Measurements from ENCODE around the gene OCA2.

The OCA2 gene

GRCh38 chr15:27845535-27846369 lies 253.4 kb downstream of the OCA2 start:
- no peak for DNase-seq (ENCODE audit: low spot score)

DNA sequence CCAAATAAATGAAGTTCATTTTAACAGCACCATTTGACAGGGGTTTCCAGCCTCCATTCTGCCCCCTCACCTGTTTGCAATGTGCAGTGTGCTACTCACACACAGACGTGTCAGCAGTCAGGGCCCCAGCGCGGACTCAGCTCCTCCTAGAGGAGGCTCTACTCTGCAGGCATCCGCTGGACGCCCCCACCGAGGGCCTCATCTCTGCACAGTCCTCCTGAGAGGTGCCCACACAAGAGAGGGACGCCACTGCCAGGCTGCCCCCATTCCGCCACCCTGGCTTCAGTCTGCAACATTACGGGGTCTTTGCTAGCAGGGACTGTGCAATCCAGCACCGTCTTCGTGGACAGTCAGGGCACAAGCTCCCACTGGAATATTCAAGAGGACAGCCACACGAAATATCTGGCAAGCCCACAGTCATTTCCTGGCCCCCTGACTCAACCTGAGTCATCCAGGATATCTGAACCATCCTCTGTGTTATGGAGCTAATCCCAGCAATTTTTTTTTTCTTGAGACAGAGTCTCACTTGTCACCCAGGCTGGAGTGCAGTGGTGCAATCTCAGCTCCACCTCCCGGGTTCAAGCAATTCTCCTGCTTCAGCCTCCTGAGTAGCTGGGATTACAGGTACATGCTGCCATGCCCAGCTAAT lies 255.0 kb downstream of the OCA2 start:
- DNase-seq (ENCODE audit: low spot score) = no peak

DNA sequence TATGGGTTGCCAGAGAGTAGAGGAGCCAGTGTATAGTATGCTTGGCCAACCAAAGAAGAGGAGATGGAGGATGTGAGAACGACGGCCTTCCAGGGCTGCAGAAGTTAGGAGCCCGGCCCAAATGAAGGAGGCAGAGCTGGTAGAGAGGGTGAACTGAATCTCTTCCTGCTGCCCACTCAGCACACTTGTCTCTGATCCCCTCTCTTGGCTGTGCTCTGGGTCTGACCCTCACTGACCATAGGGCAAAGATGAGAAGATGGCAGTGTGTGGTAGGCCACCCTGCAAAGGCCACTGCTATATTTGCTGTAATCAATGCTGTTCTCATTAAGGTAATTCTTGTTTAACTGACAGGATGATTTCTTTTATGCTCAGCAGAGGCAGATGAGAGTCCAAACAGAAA lies 256.0 kb downstream of the OCA2 start:
- DNase-seq (ENCODE audit: low spot score) = no peak

DNA sequence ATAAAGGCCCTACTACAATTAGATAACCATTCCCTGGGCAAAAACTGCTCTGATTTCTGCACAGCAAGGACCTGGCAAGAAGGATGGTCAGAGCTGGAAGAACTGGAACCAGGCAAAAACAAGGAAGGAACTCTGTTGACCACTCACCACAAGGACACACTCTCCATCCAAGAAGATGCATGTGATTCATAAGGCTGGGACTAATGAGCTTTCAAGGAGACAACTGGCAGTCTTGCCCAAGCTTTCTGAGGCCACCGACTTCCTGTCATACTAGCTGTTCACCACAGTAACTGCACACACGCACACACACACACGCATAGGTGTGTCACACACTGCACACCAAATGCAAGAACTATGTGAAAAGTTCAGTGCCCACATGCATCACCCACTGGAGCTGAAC lies 256.6 kb downstream of the OCA2 start:
- no peak for DNase-seq (ENCODE audit: low spot score)

- no peak for DNase-seq (ENCODE audit: low spot score)
These were observed 263.7 kb downstream of the OCA2 start for GRCh38 chr15:27835233-27835939.

DNA sequence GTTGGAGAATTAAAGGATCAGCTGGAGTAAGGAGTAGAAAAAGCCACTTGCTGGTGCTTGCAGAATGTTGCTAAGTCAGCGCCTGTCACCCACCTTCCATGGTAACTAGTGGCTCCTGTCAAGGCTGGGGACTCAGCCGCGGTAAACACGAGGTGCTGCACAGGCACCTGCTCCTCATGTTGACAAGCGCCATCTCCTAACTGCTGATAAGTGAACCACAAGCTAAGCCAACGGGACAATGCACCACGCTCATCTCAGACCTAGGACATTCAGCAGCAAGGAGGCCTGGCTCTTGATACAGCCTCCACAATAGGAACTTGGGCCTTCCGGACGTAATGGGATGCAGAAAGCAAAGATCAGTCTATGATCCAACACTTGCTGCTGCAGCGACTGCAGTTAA lies 264.4 kb downstream of the OCA2 start:
- DNase-seq (ENCODE audit: low spot score) = no peak

GRCh38 chr15:27833974-27834373 lies 265.1 kb downstream of the OCA2 start:
- DNase-seq (ENCODE audit: low spot score) = no peak

GRCh38 chr15:27833178-27833577 lies 265.9 kb downstream of the OCA2 start:
- no peak for DNase-seq (ENCODE audit: low spot score)

DNA sequence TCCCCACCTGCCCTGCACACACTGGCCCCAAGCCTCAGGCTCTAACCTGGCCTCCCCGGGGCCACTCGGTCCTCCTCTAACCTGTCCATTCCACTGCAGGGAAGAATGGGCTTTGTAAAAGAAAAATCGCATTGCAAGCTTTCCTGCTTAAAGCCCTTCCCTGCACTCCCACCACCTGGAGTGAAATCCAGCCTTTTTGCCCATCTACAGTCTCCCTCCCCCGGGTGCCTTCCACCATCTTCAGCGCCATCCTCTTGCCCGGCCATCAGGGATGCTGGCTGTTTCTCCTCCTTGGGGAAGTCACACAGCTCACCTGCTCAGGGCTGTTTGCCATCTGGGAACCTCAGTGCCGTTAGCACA lies 266.9 kb downstream of the OCA2 start:
- DNase-seq (ENCODE audit: low spot score) = no peak

DNA sequence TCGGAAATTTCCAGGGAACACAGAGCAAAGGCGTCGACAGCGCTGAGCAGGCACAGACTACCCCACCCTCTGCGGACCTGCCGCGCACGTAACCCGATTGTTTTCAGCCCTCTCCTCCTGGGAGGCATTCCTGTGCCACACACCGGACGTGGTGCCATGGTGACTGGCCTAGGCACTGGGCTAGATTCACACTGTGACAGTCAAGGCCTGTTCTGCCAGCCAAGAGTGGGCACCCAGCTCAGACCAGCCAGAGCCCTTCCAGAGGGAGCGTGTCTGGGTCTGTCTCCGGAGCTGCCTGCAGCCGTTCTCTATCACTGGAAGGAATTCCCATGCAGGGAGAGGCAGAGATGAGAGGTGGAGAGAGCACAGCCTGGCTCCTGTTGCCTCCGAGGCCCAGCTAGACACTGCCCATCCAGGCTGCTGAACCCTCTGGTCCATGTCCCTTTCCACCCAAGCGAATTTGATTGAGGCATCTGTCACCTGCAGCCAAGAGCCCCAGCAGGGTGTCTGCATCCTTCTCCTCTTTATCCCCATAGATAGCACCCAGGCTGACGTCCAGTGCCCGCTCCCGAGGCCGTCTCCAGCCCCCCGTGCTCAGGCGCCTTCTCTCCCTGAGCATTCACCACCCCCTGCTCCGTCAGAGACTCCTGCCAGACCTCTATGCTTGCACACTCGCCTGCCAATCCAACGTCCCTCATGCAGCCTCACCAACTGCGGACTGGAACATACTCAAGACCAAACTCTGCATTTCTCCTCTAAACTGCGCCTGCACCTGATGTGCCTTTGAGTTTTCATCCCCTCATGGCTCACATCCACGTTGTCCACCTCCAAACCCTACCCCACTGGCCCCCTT lies 267.5 kb downstream of the OCA2 start:
- DNase-seq (ENCODE audit: low spot score) = no peak

DNA sequence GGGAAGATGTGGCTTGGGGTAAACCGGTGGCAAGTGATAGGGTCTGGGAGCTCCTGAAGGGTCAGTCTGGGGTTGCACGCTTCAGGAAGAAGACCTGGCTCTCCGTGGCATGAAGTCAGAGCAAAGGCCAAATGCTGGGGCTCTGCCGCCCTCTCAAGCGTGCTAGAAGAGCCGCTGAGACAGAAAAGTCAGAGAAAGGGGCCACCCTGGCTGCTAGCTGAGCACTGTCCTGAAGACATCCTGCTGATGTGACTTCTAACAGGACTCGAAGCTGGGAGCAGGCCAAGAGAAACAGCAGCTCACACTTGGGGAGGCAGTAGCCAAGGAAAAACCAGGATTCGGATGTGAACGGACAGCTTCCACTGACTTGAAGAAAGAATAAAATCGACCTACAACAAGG lies 270.4 kb downstream of the OCA2 start:
- no peak for DNase-seq (ENCODE audit: low spot score)

- DNase-seq (ENCODE audit: low spot score) = no peak
These were observed 272.0 kb downstream of the OCA2 start for GRCh38 chr15:27826902-27827714.

GRCh38 chr15:27826411-27826810 lies 272.7 kb downstream of the OCA2 start:
- no peak for DNase-seq (ENCODE audit: low spot score)

DNA sequence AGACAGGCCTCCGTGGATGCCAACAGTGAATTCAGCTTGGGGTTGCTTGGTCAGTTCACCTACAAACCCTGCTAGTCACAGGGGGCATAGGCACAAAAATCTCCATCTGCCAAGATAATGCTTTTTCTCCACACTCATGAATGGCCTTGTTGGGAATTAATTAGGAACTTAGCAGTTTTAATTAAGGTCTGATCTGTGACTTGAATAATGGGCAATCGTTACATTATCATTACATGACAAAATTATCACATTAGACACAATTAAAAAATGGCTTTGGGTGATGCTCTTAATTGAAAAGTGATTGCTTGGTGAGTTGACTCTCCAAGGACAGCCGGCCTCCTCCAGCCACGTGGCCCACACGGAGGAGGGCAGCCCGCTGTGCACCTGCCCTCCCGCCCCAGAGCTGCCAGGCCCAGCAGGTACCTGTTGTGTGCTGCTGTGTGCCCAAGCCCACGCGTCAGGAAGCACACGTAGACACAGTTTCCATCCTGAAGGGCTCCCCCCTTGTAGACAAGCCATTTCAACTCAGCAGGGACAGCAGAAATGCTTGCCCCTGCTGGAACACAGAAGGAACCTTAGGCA lies 274.2 kb downstream of the OCA2 start:
- DNase-seq (ENCODE audit: low spot score) = no peak

GRCh38 chr15:27821273-27821672 lies 277.8 kb downstream of the OCA2 start:
- DNase-seq (ENCODE audit: low spot score) = no peak

DNA sequence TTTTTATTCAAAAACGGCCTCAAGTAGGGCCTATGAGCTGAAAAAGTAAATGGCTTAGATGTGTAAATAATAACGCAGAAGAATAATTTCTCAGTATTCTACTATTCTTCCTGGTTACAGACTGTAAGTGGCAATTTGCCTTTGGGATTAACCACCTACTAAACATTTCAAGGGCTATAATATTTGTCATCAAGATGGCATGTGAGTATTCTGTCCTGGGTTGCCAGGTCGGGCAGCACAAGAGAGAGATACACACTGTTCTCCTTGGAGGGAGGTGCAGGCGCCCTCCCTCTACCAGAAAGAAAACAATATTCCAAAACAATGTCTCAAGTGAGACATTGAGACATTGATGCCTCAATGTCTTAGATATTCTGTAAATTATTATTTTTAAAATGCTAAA lies 278.4 kb downstream of the OCA2 start:
- no peak for DNase-seq (ENCODE audit: low spot score)

DNA sequence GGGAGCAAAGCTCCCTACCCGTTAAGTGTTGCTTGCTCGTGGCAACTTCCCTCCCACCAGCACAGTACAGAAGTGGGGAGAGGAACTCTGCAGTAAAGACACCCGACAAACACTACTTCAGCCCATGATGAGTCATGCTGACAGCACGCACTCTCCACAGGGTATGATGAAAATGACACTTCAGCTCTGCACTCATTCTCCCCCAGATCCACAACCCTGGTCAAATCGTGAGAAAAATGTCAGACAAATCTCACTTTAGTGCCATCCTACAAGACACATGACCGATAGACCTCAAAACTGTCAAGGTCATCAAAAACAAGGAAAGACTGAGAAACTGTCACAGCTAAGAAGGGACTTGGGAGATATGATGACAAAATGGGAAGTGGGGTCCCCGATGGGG lies 278.9 kb downstream of the OCA2 start:
- DNase-seq (ENCODE audit: low spot score) = no peak

DNA sequence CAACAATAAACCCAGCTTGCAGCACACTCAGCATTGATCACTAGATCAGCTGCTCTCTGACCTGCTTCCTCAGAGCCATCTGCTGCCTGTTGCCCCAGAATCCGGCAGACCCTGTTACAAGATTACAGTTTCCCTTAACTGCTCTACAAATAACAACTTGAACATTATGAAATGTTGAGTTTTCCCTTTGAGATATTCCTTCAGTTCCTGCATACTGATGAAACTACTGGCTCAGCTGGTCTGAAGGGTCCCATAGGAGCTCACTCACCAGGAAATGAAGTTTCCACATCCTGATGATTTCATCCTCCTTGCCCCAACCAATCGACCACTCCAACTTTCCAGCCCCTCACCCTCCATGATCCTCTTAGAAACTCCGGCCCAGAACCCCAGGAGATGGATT lies 281.9 kb downstream of the OCA2 start:
- no peak for DNase-seq (ENCODE audit: low spot score)

DNA sequence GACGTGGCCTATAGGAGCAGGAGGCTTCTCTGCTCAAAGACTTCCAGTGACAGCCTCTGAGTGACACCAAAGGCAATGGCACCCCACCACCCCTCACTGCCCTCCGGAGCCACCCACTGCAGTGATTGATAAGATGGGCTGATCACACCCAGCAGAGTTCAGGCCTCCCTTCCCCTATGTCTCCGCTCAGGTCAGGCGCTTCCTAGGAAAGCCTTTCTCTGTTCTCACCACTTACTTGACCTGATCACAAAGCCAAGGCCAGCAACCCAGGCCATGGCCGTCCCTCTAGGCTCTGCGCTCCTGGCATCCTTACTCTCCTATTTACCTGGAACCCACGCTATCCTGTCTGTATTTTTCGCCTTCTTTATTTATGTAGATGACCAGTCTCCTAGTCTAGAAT lies 282.3 kb downstream of the OCA2 start:
- DNase-seq (ENCODE audit: low spot score) = no peak

DNA sequence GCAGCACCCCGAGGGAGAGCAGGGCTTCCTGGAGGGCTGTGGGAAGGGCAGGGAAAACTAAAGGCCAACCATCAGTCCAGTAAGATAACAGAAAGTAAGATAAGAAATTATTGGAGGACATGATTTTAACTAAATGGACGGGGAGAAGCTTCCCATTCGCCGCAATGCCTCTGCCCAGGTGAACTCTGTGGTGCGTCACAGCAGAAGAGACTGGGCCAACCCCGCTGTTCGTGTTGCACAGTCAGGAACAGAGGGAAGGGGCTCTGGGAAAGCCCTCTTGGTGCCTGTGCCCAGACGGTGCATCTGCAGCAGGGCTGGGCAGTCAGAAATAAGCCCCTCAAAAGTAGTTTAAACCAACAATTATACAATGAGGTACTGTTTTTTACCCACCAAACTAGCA lies 284.1 kb downstream of the OCA2 start:
- DNase-seq (ENCODE audit: low spot score) = no peak

DNA sequence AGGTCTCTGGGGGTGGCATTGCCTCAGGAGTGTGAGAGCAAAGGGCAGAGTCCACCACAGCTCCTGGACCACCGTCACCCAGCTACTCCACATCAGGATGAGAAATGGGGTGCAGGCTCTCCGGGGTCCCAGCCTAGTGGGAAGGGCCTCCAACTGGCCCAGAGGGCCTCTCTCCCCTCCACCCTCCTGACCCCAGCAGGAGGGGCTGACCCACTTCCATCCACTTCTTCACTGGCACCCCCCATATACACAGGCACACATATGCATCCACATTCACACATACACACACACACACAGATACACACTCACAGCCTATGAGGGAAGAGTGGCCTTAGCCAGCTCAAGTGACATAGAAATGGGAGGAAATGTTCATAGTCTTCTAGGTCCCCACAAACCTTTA lies 286.0 kb downstream of the OCA2 start:
- no peak for DNase-seq (ENCODE audit: low spot score)

Measured in hematopoietic multipotent progenitor cell treated with erythropoietin and hydrocortisone succinate and interleukin-3 and kit ligand, for 17 days (in vitro differentiated cells).